ENCODE measurements around the gene CHTOP.
A peak's percentile ranks its signal among the peaks of the same experiment; 100 is the strongest.

GRCh38 chr1:153677718-153678518 lies 44.1 kb downstream of the CHTOP start:
- TF ChIP-seq, protein P1, sequence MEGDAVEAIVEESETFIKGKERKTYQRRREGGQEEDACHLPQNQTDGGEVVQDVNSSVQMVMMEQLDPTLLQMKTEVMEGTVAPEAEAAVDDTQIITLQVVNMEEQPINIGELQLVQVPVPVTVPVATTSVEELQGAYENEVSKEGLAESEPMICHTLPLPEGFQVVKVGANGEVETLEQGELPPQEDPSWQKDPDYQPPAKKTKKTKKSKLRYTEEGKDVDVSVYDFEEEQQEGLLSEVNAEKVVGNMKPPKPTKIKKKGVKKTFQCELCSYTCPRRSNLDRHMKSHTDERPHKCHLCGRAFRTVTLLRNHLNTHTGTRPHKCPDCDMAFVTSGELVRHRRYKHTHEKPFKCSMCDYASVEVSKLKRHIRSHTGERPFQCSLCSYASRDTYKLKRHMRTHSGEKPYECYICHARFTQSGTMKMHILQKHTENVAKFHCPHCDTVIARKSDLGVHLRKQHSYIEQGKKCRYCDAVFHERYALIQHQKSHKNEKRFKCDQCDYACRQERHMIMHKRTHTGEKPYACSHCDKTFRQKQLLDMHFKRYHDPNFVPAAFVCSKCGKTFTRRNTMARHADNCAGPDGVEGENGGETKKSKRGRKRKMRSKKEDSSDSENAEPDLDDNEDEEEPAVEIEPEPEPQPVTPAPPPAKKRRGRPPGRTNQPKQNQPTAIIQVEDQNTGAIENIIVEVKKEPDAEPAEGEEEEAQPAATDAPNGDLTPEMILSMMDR (IDR thresholded peaks at IDR 0.05; ENCODE audit: control extremely low read depth in 1 of 3, insufficient read depth in 1 of 3, low read depth in 1 of 3, low read length in 3 of 3) = peak; percentile 97 to 98 (median 98)
- no peak for TF ChIP-seq TAF1 (IDR thresholded peaks at IDR 0.05; ENCODE audit: low read depth, low read length)
- TF ChIP-seq SIN3A (conservative IDR thresholded peaks at IDR 0.05 in 1 of 2, IDR thresholded peaks at IDR 0.05 in 1 of 2; ENCODE audit: low read depth in 1 of 2, low read length in 2 of 2) = peak; percentile 88 to 94; a peak in 3 of 4 replicates
- peak; percentile 64 to 76; a peak in 2 of 4 replicates for TF ChIP-seq HDAC2 (IDR thresholded peaks at IDR 0.05; ENCODE audit: borderline replicate concordance in 1 of 2, low read depth in 2 of 2, low read length in 2 of 2)
- TF ChIP-seq CEBPB (IDR thresholded peaks at IDR 0.05; ENCODE audit: low read depth, low read length) = no peak
- TF ChIP-seq ZNF274 (IDR thresholded peaks at IDR 0.05; ENCODE audit: borderline replicate concordance, extremely low read depth, low read length) = no peak
- no peak for TF ChIP-seq KDM5A (IDR thresholded peaks at IDR 0.05; ENCODE audit: low read length)
- no peak for TF ChIP-seq EGR1 (IDR thresholded peaks at IDR 0.05; ENCODE audit: borderline replicate concordance, low read depth, low read length)
- TF ChIP-seq SP2 (IDR thresholded peaks at IDR 0.05; ENCODE audit: low read length) = no peak
- 0 out of 2 replicates have a peak, but pooled peaks have one; percentile 8 for TF ChIP-seq KDM1A (IDR thresholded peaks at IDR 0.05; ENCODE audit: borderline replicate concordance, low read length)
- TF ChIP-seq SP1 (IDR thresholded peaks at IDR 0.05; ENCODE audit: low read depth, low read length) = no peak
